ENCODE data around the gene EPHA3. TPM values are rescaled to one million over a fixed set of nuclear protein-coding genes. Genes with fewer than 3 reads are reported as not detected.

The EPHA3 gene
- total and polyA plus RNA-seq, 8 donors = 0.29 to 33.9 (median 0.81) TPM

DNA sequence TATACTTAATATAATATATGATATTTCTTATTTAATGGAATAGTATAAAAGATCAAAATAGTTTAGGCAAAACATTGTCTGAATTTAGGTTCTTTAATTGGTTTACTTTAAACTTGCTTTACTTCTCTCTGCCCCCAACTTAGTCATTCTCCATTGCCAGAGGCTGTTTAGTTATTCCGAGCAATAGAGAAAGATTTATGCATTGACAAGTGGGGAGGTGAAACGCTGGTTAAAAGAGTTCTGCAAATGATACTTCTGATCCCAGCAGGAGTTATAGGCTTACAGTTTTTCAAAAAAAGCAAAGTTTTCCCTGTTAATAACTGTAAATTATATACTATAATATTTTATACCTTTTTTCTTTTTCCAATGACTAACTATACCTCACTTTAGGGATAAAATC is 145.4 kb downstream of the EPHA3 start:
- 60 to 76% (median 70%) methylated on average over 2 of the region's 2 CpGs for WGBS, 5 donors
- Histone ChIP-seq H3K27me3 (no peaks in the 10 kb centered on the region), H3K36me3 (no peaks in the 10 kb centered on the region), H3K4me1 (no peaks in the 10 kb centered on the region), H3K4me3 (no peak overlapping the region), H3K9me3 (no peaks in the 10 kb centered on the region), H3K27ac (no peak overlapping the region)
- intact Hi-C loops (cut with DNase I; ENCODE audit: low total_unique reads) = no loop called here
- TF ChIP-seq EP300 (IDR thresholded peaks at IDR 0.05) = no peak
- TF ChIP-seq CTCF (IDR thresholded peaks at IDR 0.05) = no peak
- TF ChIP-seq POLR2A (IDR thresholded peaks at IDR 0.05) = no peak
- TF ChIP-seq POLR2AphosphoS5 (IDR thresholded peaks at IDR 0.05) = no peak
- DNase-seq = no peak

GRCh38 chr3:89256395-89256794 is 149.0 kb downstream of the EPHA3 start:
- 91 to 96% (median 95%) methylated on average over 7 of the region's 7 CpGs for WGBS, 5 donors
- no peak for TF ChIP-seq POLR2A (IDR thresholded peaks at IDR 0.05)
- TF ChIP-seq CTCF (IDR thresholded peaks at IDR 0.05) = no peak
- TF ChIP-seq EP300 (IDR thresholded peaks at IDR 0.05) = no peak
- TF ChIP-seq POLR2AphosphoS5 (IDR thresholded peaks at IDR 0.05) = no peak
- no peak overlapping the region for H3K27ac ChIP-seq
- H3K36me3 ChIP-seq = no peaks in the 10 kb centered on the region
- no peaks in the 10 kb centered on the region for H3K27me3 ChIP-seq
- H3K9me3 ChIP-seq = no peaks in the 10 kb centered on the region
- no peak for DNase-seq
- H3K4me1 ChIP-seq = no peaks in the 10 kb centered on the region
- intact Hi-C loops (cut with DNase I; ENCODE audit: low total_unique reads) = no loop called here
- H3K4me3 ChIP-seq = no peak overlapping the region

GRCh38 chr3:89256882-89257281 is 149.5 kb downstream of the EPHA3 start:
- TF ChIP-seq POLR2A (IDR thresholded peaks at IDR 0.05) (no peak), CTCF (IDR thresholded peaks at IDR 0.05) (no peak), EP300 (IDR thresholded peaks at IDR 0.05) (no peak), POLR2AphosphoS5 (IDR thresholded peaks at IDR 0.05) (no peak)
- Histone ChIP-seq H3K9me3 (no peaks in the 10 kb centered on the region), H3K4me1 (no peaks in the 10 kb centered on the region), H3K27me3 (no peaks in the 10 kb centered on the region), H3K4me3 (no peak overlapping the region), H3K27ac (no peak overlapping the region), H3K36me3 (no peaks in the 10 kb centered on the region)
- intact Hi-C loops (cut with DNase I; ENCODE audit: low total_unique reads) = no loop called here
- WGBS, 5 donors = 39 to 58% (median 46%) methylated on average over 2 of the region's 2 CpGs
- no peak for DNase-seq

DNA sequence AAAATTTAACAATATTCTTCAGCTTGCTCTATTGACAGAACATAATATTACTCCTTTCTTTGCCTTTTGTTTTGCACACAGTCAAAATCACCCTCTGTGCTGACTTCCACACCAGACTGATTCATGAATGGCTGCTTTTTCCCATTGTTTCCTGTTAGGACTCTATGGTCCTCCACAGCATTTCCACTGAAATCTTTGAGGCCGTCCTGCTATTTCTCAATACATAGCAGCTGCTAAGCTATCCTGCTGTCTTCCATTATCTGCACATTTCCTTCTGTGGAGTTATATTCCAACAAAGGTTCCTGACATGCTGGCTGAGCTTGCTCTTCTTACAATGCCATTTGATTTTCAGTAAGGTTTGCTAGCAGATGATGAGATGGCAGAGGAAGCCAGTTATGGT is 153.3 kb downstream of the EPHA3 start:
- intact Hi-C loops (cut with DNase I; ENCODE audit: low total_unique reads) = no loop called here
- 59 to 79% (median 68%) methylated on average over 1 of the region's 1 CpG for WGBS, 5 donors
- H3K27me3 ChIP-seq = no peaks in the 10 kb centered on the region
- no peak for DNase-seq
- H3K9me3 ChIP-seq = no peaks in the 10 kb centered on the region
- no peak for TF ChIP-seq POLR2AphosphoS5 (IDR thresholded peaks at IDR 0.05)
- no peak for TF ChIP-seq EP300 (IDR thresholded peaks at IDR 0.05)
- no peak for TF ChIP-seq CTCF (IDR thresholded peaks at IDR 0.05)
- TF ChIP-seq POLR2A (IDR thresholded peaks at IDR 0.05) = no peak
- H3K4me1 ChIP-seq = no peaks in the 10 kb centered on the region
- no peak overlapping the region for H3K4me3 ChIP-seq
- no peak overlapping the region for H3K27ac ChIP-seq
- no peaks in the 10 kb centered on the region for H3K36me3 ChIP-seq

Data from stomach (tissue), 9 donors.